Astrocyte (in vitro differentiated cells and primary cell): ENCODE results near the gene CPNE1. TPM values are rescaled to one million over a fixed set of nuclear protein-coding genes. Genes with fewer than 3 reads are reported as not detected.

Source experiments
- DNase-seq: peaks from one replicate; pipeline ENCODE4 v3.0.0-alpha.2; 2010; ENCODE audit warnings: low read depth
- FAIRE-seq: peaks from 2 replicates; lab custom pipeline; 2011; peaks lifted over from hg19 to GRCh38; lab: Jason Lieb, UNC
- H2AFZ ChIP-seq: 2 replicates; pipeline ENCODE4 v1.6.0; 2012; ENCODE audit warnings: low read depth, low read length, inconsistent platforms
- H3K27ac ChIP-seq: 2 replicates; pipeline ENCODE4 v1.5.1; 2011; ENCODE audit warnings: low read depth, low read length, inconsistent platforms
- H3K27me3 ChIP-seq: 2 replicates; pipeline ENCODE4 v1.6.0; 2011; ENCODE audit warnings: low read length, inconsistent platforms; ENCODE audit not compliant: insufficient read depth
- H3K36me3 ChIP-seq: 2 replicates; pipeline ENCODE4 v1.5.1; 2011; ENCODE audit warnings: low read length, inconsistent platforms; ENCODE audit not compliant: insufficient read depth
- H3K4me1 ChIP-seq: 2 replicates; pipeline ENCODE4 v1.5.1; 2011; ENCODE audit warnings: low read length, inconsistent platforms; ENCODE audit not compliant: insufficient read depth
- H3K4me2 ChIP-seq: 2 replicates; pipeline ENCODE4 v1.6.0; 2012; ENCODE audit warnings: low read length, inconsistent platforms
- H3K4me3 ChIP-seq: 2 replicates; pipeline ENCODE4 v1.5.1; 2011; ENCODE audit warnings: low read depth, mild to moderate bottlenecking, low read length, inconsistent platforms; ENCODE audit not compliant: insufficient read depth
- H3K79me2 ChIP-seq: 2 replicates; pipeline ENCODE4 v1.6.0; 2012; ENCODE audit warnings: mild to moderate bottlenecking, low read length, inconsistent platforms; ENCODE audit not compliant: insufficient read depth
- H3K9ac ChIP-seq: 2 replicates; pipeline ENCODE4 v1.6.0; 2012; ENCODE audit warnings: mild to moderate bottlenecking, low read length, inconsistent platforms
- H3K9me3 ChIP-seq: 2 replicates; pipeline ENCODE4 v1.5.1; 2012; ENCODE audit warnings: low read depth, mild to moderate bottlenecking, low read length, inconsistent platforms; ENCODE audit not compliant: insufficient read depth
- H4K20me1 ChIP-seq: 2 replicates; pipeline ENCODE4 v1.6.0; 2012; ENCODE audit warnings: low read length, inconsistent platforms; ENCODE audit not compliant: insufficient read depth
- H3K27ac Mint-ChIP-seq: one replicate; pipeline ENCODE4 v1.8.0; 2021; ENCODE audit warnings: mild to moderate bottlenecking, mixed read lengths; ENCODE audit not compliant: unreplicated experiment
- H3K27me3 Mint-ChIP-seq: one replicate; pipeline ENCODE4 v1.8.0; 2021; ENCODE audit warnings: low read depth, mixed read lengths; ENCODE audit not compliant: unreplicated experiment
- H3K36me3 Mint-ChIP-seq: one replicate; pipeline ENCODE4 v1.8.0; 2021; ENCODE audit warnings: low read depth, mixed read lengths; ENCODE audit not compliant: unreplicated experiment
- H3K4me1 Mint-ChIP-seq: one replicate; pipeline ENCODE4 v1.8.0; 2021; ENCODE audit warnings: low read depth, mixed read lengths; ENCODE audit not compliant: unreplicated experiment
- H3K4me3 Mint-ChIP-seq: one replicate; pipeline ENCODE4 v1.8.0; 2021; ENCODE audit warnings: mild to moderate bottlenecking, moderate library complexity, mixed read lengths; ENCODE audit not compliant: unreplicated experiment
- H3K9me3 Mint-ChIP-seq: one replicate; pipeline ENCODE4 v1.8.0; 2021; ENCODE audit warnings: mild to moderate bottlenecking, mixed read lengths; ENCODE audit not compliant: unreplicated experiment
- CTCF ChIP-seq: IDR thresholded peaks from 2 replicates; pipeline ENCODE4 v1.5.1; 2011; ENCODE audit warnings: low read depth, mild to moderate bottlenecking, inconsistent platforms, low read length, moderate library complexity; ENCODE audit not compliant: insufficient read depth
- EZH2 ChIP-seq: IDR thresholded peaks from 2 replicates; pipeline ENCODE4 v1.6.1; 2012; ENCODE audit warnings: mild to moderate bottlenecking, low read length, inconsistent platforms; ENCODE audit not compliant: insufficient read depth
- total RNA-seq: library from RNA; stranded (reverse); gene quantifications from 2 replicates; pipeline ENCODE4 v1.2.1, GENCODE V29; 2021

Gene CPNE1
- total RNA-seq, 1 donor from 2014 or later, result 194 TPM

DNA sequence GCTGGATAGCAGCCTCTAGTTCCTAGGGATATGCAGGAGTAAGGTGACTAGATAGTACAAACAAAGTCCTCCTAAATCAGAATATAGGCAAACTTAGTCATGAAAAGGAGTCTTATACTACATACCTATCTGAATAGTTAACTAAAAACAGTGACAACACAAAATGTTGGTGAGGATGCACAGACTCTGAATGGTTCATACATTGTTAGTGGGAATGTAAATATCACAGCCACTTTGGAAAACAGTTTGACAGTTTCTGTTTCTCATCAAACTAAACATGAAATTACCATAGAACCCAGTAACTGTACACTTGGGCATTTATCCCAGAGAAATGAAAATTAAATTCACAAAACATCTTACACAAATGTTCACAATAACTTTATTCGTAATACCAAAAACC lies 17.3 kb upstream of the CPNE1 start:
- no peaks in the 10 kb centered on the region for H3K27me3 Mint-ChIP-seq
- H3K27ac ChIP-seq, result no peak overlapping the region
- H3K9me3 Mint-ChIP-seq, result no peaks in the 10 kb centered on the region
- DNase-seq (no peak), FAIRE-seq (no peak)
- H3K4me2 ChIP-seq, result no peak overlapping the region
- H3K27me3 ChIP-seq, result no peaks in the 10 kb centered on the region
- TF ChIP-seq EZH2, result no peak
- no peak for TF ChIP-seq CTCF
- no peak overlapping the region for H3K4me3 ChIP-seq
- H4K20me1 ChIP-seq, result no peaks in the 10 kb centered on the region
- no peak overlapping the region for H2AFZ ChIP-seq
- no peaks in the 10 kb centered on the region for H3K4me1 Mint-ChIP-seq
- H3K4me1 ChIP-seq, result no peaks in the 10 kb centered on the region
- no peak overlapping the region for H3K9ac ChIP-seq
- no peak overlapping the region for H3K4me3 Mint-ChIP-seq
- H3K36me3 Mint-ChIP-seq, result peaks cover 8% of the 10 kb centered on the region
- peaks cover 6% of the 10 kb centered on the region for H3K36me3 ChIP-seq
- H3K9me3 ChIP-seq, result no peaks in the 10 kb centered on the region
- H3K27ac Mint-ChIP-seq, result no peak overlapping the region
- H3K79me2 ChIP-seq, result no peaks in the 10 kb centered on the region

GRCh38 chr20:35680452-35681183 lies 15.9 kb upstream of the CPNE1 start:
- Histone ChIP-seq H3K4me1 (no peaks in the 10 kb centered on the region), H2AFZ (no peak overlapping the region), H3K9ac (no peak overlapping the region), H3K27ac (no peak overlapping the region), H3K36me3 (peaks cover 4% of the 10 kb centered on the region), H3K79me2 (no peaks in the 10 kb centered on the region), H3K27me3 (no peaks in the 10 kb centered on the region), H4K20me1 (no peaks in the 10 kb centered on the region), H3K4me2 (no peak overlapping the region), H3K4me3 (no peak overlapping the region), H3K9me3 (no peaks in the 10 kb centered on the region)
- Mint-ChIP-seq H3K4me3 (no peak overlapping the region), H3K27ac (no peak overlapping the region), H3K27me3 (no peaks in the 10 kb centered on the region), H3K36me3 (peaks cover 8% of the 10 kb centered on the region), H3K4me1 (no peaks in the 10 kb centered on the region), H3K9me3 (no peaks in the 10 kb centered on the region)
- TF ChIP-seq EZH2, result no peak
- TF ChIP-seq CTCF, result no peak
- DNase-seq (no peak), FAIRE-seq (no peak)

DNA sequence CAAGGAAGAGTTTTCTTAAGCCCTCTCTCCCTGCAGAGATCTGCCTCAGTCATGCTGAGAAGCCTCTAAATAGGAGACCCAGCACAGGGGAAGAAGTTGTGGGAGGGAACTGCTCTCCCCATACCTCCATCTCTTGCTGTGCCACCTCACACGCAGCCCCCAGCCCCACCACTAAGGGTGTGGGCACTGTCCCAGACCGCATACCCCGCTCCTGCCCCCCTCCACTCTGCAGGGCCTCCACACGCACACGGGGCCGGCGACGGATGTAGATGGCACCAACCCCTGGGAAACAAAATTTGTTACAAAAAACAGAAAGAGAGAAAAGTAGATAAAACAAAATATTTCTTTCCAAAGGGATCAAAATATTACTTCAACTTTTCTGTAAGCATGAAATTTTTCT lies 10.2 kb upstream of the CPNE1 start:
- no peak for DNase-seq
- no peaks in the 10 kb centered on the region for H3K9me3 Mint-ChIP-seq
- H3K27me3 ChIP-seq, result no peaks in the 10 kb centered on the region
- H3K4me1 ChIP-seq, result no peaks in the 10 kb centered on the region
- H3K79me2 ChIP-seq, result no peaks in the 10 kb centered on the region
- no peaks in the 10 kb centered on the region for H3K4me1 Mint-ChIP-seq
- H3K4me3 ChIP-seq, result no peak overlapping the region
- H3K36me3 ChIP-seq, result peaks cover 7% of the 10 kb centered on the region
- no peak overlapping the region for H3K27ac Mint-ChIP-seq
- no peak overlapping the region for H3K4me2 ChIP-seq
- no peak overlapping the region for H2AFZ ChIP-seq
- TF ChIP-seq EZH2 (no peak), CTCF (no peak)
- no peaks in the 10 kb centered on the region for H3K27me3 Mint-ChIP-seq
- H3K27ac ChIP-seq, result no peak overlapping the region
- H4K20me1 ChIP-seq, result no peaks in the 10 kb centered on the region
- no peak overlapping the region for H3K9ac ChIP-seq
- H3K9me3 ChIP-seq, result no peaks in the 10 kb centered on the region
- no peak for FAIRE-seq
- peaks cover 31% of the 10 kb centered on the region for H3K36me3 Mint-ChIP-seq
- no peak overlapping the region for H3K4me3 Mint-ChIP-seq
